Measurements from ENCODE around the gene GNAZ. TPM values are rescaled to one million over a fixed set of nuclear protein-coding genes. Genes with fewer than 3 reads are reported as not detected.
A peak's percentile ranks its signal among the peaks of the same experiment; 100 is the strongest.

Gene GNAZ
- total and polyA plus RNA-seq, 4 donors = 0.21 to 2.2 (median 0.38) TPM

DNA sequence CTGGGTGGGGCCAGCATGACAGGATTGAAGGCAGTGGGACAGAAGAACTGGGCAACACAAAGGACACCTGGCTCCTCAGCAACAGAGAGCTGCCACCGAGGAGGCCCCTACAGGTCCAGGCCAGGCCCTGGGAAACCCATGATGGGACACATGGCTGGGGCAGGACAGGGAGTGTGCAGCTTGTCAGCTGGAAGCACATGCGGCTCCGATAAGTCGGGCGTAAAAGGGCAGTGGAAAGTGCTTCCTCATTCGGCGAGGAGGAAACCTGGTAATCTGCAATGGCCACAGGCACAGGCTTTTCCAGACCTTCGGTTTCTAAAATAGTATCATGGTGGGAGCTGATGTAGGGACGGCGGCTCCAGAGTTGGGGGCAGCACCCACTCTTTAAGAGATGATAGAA is 16.5 kb downstream of the GNAZ start:
- H3K36me3 ChIP-seq (ENCODE audit: control insufficient read depth in 4 of 4, insufficient read depth in 3 of 4, low read depth in 1 of 4, low read length in 3 of 4) = no peaks in the 10 kb centered on the region
- peak; percentile 43 for DNase-seq (ENCODE audit: low spot score)
- no peak overlapping the region for H3K4me3 ChIP-seq (ENCODE audit: low read depth in 1 of 3, low read length in 3 of 3)
- no peak for TF ChIP-seq RAD21 (IDR thresholded peaks at IDR 0.05)
- TF ChIP-seq MAX (IDR thresholded peaks at IDR 0.05) = no peak
- no peak for TF ChIP-seq REST (IDR thresholded peaks at IDR 0.05)
- no peak for TF ChIP-seq HNF4A (conservative IDR thresholded peaks at IDR 0.05)
- TF ChIP-seq SP1 (IDR thresholded peaks at IDR 0.05) = no peak
- TF ChIP-seq GABPA (IDR thresholded peaks at IDR 0.05 in 1 of 2, conservative IDR thresholded peaks at IDR 0.05 in 1 of 2) = no peak
- no peak overlapping the region for H3K9ac ChIP-seq (ENCODE audit: low read depth in 1 of 2, low read length in 2 of 2)
- H3K9me3 ChIP-seq (ENCODE audit: control insufficient read depth in 4 of 4, low read length in 3 of 4) = no peaks in the 10 kb centered on the region
- 74% methylated on average over 10 of the region's 10 CpGs for WGBS
- H3K27me3 ChIP-seq (ENCODE audit: control insufficient read depth in 4 of 4, insufficient read depth in 4 of 4, low read length in 3 of 4) = no peaks in the 10 kb centered on the region
- no peaks in the 10 kb centered on the region for H3K4me1 ChIP-seq (ENCODE audit: control insufficient read depth in 4 of 4, insufficient read depth in 4 of 4, low read length in 3 of 4)
- H3K27ac ChIP-seq (ENCODE audit: low read depth in 1 of 2, low read length in 2 of 2) = no peak overlapping the region

DNA sequence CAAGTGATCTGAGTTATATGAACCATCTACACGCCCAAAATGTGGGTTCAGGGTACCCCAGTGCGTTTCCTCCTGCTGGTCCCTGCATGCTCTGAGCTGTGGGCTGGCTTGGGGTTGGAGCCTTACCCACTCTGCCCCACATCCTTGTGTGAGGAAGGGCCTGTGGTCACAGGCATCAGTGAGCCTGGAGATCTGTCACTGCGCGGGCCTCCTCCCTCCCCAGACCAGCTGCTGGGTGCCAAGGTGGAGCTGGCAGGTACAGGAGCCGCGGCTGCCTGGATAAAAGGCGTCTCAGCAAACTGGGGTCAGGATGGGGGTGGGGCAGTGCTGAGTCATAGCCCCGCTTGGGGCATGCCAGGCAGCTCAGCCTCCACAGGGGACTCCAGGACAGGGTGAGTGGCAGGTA is 17.9 kb downstream of the GNAZ start:
- Histone ChIP-seq H3K27me3 (ENCODE audit: control insufficient read depth in 4 of 4, insufficient read depth in 4 of 4, low read length in 3 of 4) (no peaks in the 10 kb centered on the region), H3K4me1 (ENCODE audit: control insufficient read depth in 4 of 4, insufficient read depth in 4 of 4, low read length in 3 of 4) (no peaks in the 10 kb centered on the region), H3K27ac (ENCODE audit: low read depth in 1 of 2, low read length in 2 of 2) (no peak overlapping the region), H3K4me3 (ENCODE audit: low read depth in 1 of 3, low read length in 3 of 3) (no peak overlapping the region), H3K36me3 (ENCODE audit: control insufficient read depth in 4 of 4, insufficient read depth in 3 of 4, low read depth in 1 of 4, low read length in 3 of 4) (no peaks in the 10 kb centered on the region), H3K9ac (ENCODE audit: low read depth in 1 of 2, low read length in 2 of 2) (no peak overlapping the region), H3K9me3 (ENCODE audit: control insufficient read depth in 4 of 4, low read length in 3 of 4) (no peaks in the 10 kb centered on the region)
- TF ChIP-seq TAF1 (conservative IDR thresholded peaks at IDR 0.05) = no peak
- no peak for TF ChIP-seq CTCF (IDR thresholded peaks at IDR 0.05; ENCODE audit: low read depth, low read length, missing input control)
- TF ChIP-seq GABPA (IDR thresholded peaks at IDR 0.05 in 1 of 2, conservative IDR thresholded peaks at IDR 0.05 in 1 of 2) = no peak
- TF ChIP-seq RAD21 (IDR thresholded peaks at IDR 0.05) = no peak
- no peak for TF ChIP-seq HNF4G (IDR thresholded peaks at IDR 0.05)
- TF ChIP-seq RXRA (IDR thresholded peaks at IDR 0.05) = no peak
- TF ChIP-seq EGR1 (IDR thresholded peaks at IDR 0.05; ENCODE audit: low read depth in 2 of 2) = no peak
- TF ChIP-seq YY1 (IDR thresholded peaks at IDR 0.05) = no peak
- no peak for TF ChIP-seq ZBTB33 (IDR thresholded peaks at IDR 0.05)
- TF ChIP-seq REST (IDR thresholded peaks at IDR 0.05) = no peak
- no peak for TF ChIP-seq FOXA1 (IDR thresholded peaks at IDR 0.05)
- TF ChIP-seq ATF3 (IDR thresholded peaks at IDR 0.05) = no peak
- no peak for TF ChIP-seq HNF4A (conservative IDR thresholded peaks at IDR 0.05)
- TF ChIP-seq FOXA2 (IDR thresholded peaks at IDR 0.05) = no peak
- TF ChIP-seq NR2F2 (IDR thresholded peaks at IDR 0.05) = no peak
- no peak for TF ChIP-seq SP1 (IDR thresholded peaks at IDR 0.05)
- no peak for TF ChIP-seq MAX (IDR thresholded peaks at IDR 0.05)
- no peak for DNase-seq (ENCODE audit: low spot score)
- WGBS = 91% methylated on average over 8 of the region's 8 CpGs
